HCT116 (cell line): Measurements from ENCODE around the gene SLC4A4.

ENCODE experiments used
- CEBPB ChIP-seq: IDR thresholded peaks from 2 replicates; pipeline ENCODE4 v1.6.1; 2012; ENCODE audit warnings: low read depth
- EZH2 ChIP-seq: fragments of 200-600 bp; sonication (generic); IDR thresholded peaks from 2 replicates; pipeline ENCODE4 v1.6.1; 2017; ENCODE audit warnings: antibody characterized with exemption, mixed run types
- JUND ChIP-seq: IDR thresholded peaks from 2 replicates; pipeline ENCODE4 v1.6.1; 2012
- POLR2A ChIP-seq: IDR thresholded peaks from 2 replicates; pipeline ENCODE4 v1.7.0; 2011; ENCODE audit warnings: borderline replicate concordance; ENCODE audit not compliant: insufficient read depth, insufficient read length; ENCODE audit errors: extremely low read depth
- POLR2AphosphoS5 ChIP-seq: IDR thresholded peaks from 2 replicates; pipeline ENCODE4 v1.6.1; 2011; ENCODE audit warnings: mild to moderate bottlenecking, low read depth, low read length, moderate library complexity
- RAD21 ChIP-seq: IDR thresholded peaks from 2 replicates; pipeline ENCODE4 v1.6.1; 2012; ENCODE audit warnings: low read depth, mild to moderate bottlenecking
- SRF ChIP-seq: IDR thresholded peaks from 2 replicates; pipeline ENCODE4 v1.6.1; 2012; ENCODE audit warnings: low read depth
- YY1 ChIP-seq: IDR thresholded peaks from 2 replicates; pipeline ENCODE4 v1.6.1; 2011; ENCODE audit warnings: low read length, low read depth, moderate library complexity, mild to moderate bottlenecking; ENCODE audit not compliant: insufficient replicate concordance; ENCODE audit errors: extremely low read depth
- TF ChIP-seq, protein P1 (sequence below), 3 experiments: fragments of 200-600 bp in 1 of 3; sonication (generic) in 1 of 3; IDR thresholded peaks in 2 of 3; conservative IDR thresholded peaks in 1 of 3; 2 replicates each; pipeline ENCODE4 v1.5.1; 2012 to 2017; ENCODE audit warnings: low read depth in 2 of 3, low read length in 2 of 3, antibody characterized with exemption in 1 of 3, borderline replicate concordance in 1 of 3, control low read depth in 1 of 3, mild to moderate bottlenecking in 1 of 3, mixed read lengths in 1 of 3, mixed run types in 1 of 3, moderate library complexity in 1 of 3; ENCODE audit not compliant: insufficient read depth in 1 of 3
- TF ChIP-seq, protein P2 (sequence below): IDR thresholded peaks from 2 replicates; pipeline ENCODE4 v1.6.1; 2012
- TF ChIP-seq, protein P3 (sequence below): IDR thresholded peaks from 2 replicates; pipeline ENCODE4 v1.6.1; 2012

DNA sequence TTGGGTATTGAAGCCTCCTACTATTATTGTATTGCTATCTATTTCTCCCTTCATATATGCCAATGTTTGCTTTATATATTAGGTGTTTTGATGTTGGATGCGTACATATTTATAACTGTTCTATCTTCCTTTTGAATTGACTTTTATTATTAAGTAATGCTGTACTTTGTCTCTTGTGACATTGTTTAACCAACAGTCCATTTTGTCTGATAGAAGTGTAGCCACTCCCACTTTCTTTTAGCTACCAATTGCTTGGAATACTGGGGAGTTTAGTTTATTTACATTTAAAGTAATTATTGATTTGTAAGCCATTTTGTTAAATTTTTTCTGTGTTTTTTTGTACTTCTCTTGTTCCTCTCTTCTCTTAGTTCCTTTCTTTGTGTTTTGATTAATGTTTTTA, 249.2 kb downstream of the SLC4A4 start:
- TF ChIP-seq CEBPB (no peak), SRF (no peak), POLR2AphosphoS5 (no peak), JUND (no peak), POLR2A (no peak), YY1 (no peak), EZH2 (no peak), RAD21 (no peak)
- TF ChIP-seq, protein P1, sequence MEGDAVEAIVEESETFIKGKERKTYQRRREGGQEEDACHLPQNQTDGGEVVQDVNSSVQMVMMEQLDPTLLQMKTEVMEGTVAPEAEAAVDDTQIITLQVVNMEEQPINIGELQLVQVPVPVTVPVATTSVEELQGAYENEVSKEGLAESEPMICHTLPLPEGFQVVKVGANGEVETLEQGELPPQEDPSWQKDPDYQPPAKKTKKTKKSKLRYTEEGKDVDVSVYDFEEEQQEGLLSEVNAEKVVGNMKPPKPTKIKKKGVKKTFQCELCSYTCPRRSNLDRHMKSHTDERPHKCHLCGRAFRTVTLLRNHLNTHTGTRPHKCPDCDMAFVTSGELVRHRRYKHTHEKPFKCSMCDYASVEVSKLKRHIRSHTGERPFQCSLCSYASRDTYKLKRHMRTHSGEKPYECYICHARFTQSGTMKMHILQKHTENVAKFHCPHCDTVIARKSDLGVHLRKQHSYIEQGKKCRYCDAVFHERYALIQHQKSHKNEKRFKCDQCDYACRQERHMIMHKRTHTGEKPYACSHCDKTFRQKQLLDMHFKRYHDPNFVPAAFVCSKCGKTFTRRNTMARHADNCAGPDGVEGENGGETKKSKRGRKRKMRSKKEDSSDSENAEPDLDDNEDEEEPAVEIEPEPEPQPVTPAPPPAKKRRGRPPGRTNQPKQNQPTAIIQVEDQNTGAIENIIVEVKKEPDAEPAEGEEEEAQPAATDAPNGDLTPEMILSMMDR (IDR thresholded peaks at IDR 0.05 in 2 of 3, conservative IDR thresholded peaks at IDR 0.05 in 1 of 3; ENCODE audit: borderline replicate concordance in 1 of 3, insufficient read depth in 1 of 3, low read depth in 2 of 3, low read length in 2 of 3), result no peak
- TF ChIP-seq, protein P2, sequence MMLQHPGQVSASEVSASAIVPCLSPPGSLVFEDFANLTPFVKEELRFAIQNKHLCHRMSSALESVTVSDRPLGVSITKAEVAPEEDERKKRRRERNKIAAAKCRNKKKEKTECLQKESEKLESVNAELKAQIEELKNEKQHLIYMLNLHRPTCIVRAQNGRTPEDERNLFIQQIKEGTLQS, result no peak
- TF ChIP-seq, protein P3, sequence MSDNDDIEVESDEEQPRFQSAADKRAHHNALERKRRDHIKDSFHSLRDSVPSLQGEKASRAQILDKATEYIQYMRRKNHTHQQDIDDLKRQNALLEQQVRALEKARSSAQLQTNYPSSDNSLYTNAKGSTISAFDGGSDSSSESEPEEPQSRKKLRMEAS, result no peak
